ENCODE results near the gene MTOR.

DNA sequence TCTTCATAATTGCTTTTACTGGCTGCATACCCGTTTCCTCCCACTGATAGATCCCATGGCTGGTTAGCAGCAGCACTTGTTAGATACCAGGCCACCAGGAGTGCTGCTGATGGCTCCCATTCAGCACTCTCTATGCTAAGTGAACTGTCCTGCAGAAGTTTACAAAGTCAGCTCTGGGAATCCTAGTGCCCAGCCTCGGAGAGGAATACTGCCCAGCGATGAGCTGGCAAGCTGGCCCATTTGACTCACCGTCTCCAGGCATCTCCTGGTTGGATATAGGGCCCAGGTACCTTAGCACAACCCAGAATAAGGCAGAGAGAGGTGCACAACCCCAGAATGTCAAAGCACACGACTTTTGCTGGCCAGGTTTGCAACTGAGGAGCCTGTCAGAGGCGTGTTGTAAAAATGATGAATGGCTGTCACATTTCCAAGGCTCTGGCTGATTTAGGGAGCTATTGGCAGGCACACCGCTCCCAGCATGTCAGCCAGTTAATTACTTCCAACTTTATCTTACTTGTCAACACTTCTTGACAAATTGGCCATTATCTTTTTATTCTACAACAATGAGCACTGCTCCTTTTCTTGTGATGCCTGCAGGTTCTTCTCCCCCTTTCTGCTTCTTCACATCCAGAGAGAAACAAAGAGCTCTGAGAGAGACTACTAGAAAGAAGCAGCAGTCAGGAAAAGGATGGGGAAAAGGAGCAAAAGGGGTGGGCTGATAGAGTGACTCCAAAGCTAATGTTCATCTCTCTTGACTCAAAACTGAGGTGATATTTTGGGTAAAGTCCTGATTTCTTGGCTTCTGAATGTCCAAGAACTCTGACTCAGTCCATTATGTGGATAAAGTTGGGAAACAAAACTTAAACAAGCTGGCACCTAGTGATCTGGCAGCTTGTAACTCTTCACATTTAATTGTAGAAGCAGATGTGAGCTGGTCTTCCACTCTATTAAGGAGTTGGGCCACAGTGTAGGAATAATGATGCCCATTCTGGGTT, 84.0 kb downstream of the MTOR start:
- TF ChIP-seq, protein P1, sequence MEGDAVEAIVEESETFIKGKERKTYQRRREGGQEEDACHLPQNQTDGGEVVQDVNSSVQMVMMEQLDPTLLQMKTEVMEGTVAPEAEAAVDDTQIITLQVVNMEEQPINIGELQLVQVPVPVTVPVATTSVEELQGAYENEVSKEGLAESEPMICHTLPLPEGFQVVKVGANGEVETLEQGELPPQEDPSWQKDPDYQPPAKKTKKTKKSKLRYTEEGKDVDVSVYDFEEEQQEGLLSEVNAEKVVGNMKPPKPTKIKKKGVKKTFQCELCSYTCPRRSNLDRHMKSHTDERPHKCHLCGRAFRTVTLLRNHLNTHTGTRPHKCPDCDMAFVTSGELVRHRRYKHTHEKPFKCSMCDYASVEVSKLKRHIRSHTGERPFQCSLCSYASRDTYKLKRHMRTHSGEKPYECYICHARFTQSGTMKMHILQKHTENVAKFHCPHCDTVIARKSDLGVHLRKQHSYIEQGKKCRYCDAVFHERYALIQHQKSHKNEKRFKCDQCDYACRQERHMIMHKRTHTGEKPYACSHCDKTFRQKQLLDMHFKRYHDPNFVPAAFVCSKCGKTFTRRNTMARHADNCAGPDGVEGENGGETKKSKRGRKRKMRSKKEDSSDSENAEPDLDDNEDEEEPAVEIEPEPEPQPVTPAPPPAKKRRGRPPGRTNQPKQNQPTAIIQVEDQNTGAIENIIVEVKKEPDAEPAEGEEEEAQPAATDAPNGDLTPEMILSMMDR (IDR thresholded peaks at IDR 0.05) = no peak
- TF ChIP-seq EP300 (IDR thresholded peaks at IDR 0.05) (peak in 1 of 2 donors; percentile 30), POLR2A (IDR thresholded peaks at IDR 0.05) (no peak)
